SK-N-MC (cell line): ENCODE results near the gene PIK3R2.

Source experiments
- DNase-seq: peaks from one replicate; pipeline ENCODE4 v3.0.0-alpha.2; 2011; ENCODE audit warnings: low read depth, low spot score
- H3K27ac ChIP-seq: fragments of 200-600 bp; sonication (generic); 2 replicates; pipeline ENCODE4 v1.5.1; 2016; ENCODE audit warnings: mixed run types
- H3K36me3 ChIP-seq: fragments of 200-600 bp; sonication (generic); 2 replicates; pipeline ENCODE4 v1.6.1; 2017; ENCODE audit warnings: antibody characterized with exemption, low read length, mixed read lengths; ENCODE audit not compliant: insufficient read depth
- H3K4me3 ChIP-seq: fragments of 200-600 bp; sonication (generic); 2 replicates; pipeline ENCODE4 v1.5.1; 2016
- H3K9ac ChIP-seq: fragments of 200-600 bp; sonication (generic); 2 replicates; pipeline ENCODE4 v1.8.0; 2017; ENCODE audit warnings: mixed run types, mixed read lengths; ENCODE audit not compliant: insufficient read length
- H3K9me3 ChIP-seq: fragments of 200-600 bp; sonication (generic); 2 replicates; pipeline ENCODE4 v1.6.1; 2017; ENCODE audit warnings: low read depth, mild to moderate bottlenecking, antibody characterized with exemption, low read length, moderate library complexity, mixed read lengths
- EZH2 ChIP-seq: fragments of 200-600 bp; sonication (generic); IDR thresholded peaks from one replicate; pipeline ENCODE4 v1.6.1; 2017; ENCODE audit warnings: antibody characterized with exemption
- FOXP2 ChIP-seq: optimal IDR thresholded peaks from 2 replicates; pipeline ENCODE3; 2011; ENCODE audit warnings: mild to moderate bottlenecking, moderate library complexity; ENCODE audit not compliant: insufficient read depth; ENCODE audit errors: extremely low read length, control extremely low read depth
- POLR2AphosphoS5 ChIP-seq: IDR thresholded peaks from 2 replicates; pipeline ENCODE4 v1.6.1; 2012; ENCODE audit warnings: mild to moderate bottlenecking, low read depth, low read length, borderline replicate concordance

PIK3R2 gene

DNA sequence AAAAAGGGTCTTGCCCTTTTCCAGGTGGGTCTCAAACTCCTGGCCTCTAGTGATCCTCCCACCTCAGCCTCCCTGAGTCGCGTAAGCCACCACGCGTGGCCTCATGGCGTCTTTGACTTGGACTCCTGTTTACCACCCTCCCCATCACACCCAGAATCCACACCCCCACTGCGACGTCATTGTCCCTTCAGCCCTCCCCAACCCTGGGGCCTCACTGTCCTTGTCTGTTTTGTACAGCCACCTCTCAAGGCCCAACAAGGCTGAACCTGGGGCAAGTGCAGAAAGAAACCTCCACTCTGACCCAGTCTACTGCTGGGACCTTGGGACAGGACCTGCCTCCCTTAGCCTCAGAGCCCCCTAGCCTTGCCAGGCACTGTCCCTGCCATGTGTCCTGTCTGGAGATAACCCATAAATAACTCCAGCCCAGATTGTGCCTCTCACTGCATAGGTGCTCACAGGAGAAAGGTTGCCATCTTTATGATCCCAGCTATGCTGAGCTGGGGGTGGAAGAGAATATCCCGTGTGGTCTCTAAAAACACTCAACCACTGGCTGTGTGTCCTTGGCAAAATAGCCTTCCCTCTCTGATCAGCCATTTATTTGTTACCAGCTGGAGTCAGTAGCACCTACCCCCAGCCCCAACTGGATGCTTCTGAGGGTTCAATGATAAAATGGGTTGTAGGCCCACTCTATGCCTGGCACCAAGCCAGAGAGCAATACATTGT lies 18.8 kb downstream of the PIK3R2 start:
- TF ChIP-seq POLR2AphosphoS5 = no peak
- TF ChIP-seq FOXP2 = no peak
- TF ChIP-seq EZH2 = no peak
- DNase-seq = no peak
- no peak overlapping the region for H3K27ac ChIP-seq
- no peak overlapping the region for H3K9ac ChIP-seq
- peaks cover 4% of the 10 kb centered on the region; the same call in 1 of the 2 replicates for H3K36me3 ChIP-seq
- H3K4me3 ChIP-seq = no peak overlapping the region
- H3K9me3 ChIP-seq = no peaks in the 10 kb centered on the region

DNA sequence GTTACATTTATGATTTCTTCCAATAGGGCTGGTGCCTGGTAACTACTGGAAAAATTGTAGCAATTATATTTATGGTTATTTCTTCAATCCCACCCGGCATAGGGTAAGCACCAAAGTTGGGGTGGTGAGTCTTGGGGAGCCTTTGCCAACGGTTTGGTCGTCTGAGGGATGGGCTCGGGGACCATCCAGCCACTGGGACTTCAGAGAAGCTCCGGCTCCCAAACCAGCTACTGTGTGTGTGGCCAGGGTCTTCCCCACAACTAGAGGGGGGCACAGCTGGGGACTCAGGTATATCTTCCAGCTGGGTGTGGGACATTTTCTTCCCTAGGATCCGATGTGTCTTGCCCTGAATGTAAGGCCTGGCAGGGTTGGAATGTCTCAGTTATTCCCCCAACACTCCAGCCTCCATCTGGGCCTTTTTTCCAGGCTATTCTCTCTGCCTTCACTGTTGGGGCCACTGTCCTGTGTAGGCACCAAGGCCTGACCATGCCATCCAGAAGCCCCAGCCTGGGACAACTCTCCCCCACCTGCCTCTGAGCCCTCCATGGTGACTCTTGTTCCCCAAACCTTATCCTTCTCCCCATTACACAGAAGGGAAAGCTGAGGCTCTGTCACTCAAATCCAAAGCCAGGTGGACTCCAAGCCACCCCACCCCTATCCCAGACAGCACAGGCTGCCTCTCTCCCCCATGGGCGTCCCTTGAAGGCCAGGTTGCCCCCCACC lies 19.5 kb downstream of the PIK3R2 start:
- no peak overlapping the region for H3K27ac ChIP-seq

DNA sequence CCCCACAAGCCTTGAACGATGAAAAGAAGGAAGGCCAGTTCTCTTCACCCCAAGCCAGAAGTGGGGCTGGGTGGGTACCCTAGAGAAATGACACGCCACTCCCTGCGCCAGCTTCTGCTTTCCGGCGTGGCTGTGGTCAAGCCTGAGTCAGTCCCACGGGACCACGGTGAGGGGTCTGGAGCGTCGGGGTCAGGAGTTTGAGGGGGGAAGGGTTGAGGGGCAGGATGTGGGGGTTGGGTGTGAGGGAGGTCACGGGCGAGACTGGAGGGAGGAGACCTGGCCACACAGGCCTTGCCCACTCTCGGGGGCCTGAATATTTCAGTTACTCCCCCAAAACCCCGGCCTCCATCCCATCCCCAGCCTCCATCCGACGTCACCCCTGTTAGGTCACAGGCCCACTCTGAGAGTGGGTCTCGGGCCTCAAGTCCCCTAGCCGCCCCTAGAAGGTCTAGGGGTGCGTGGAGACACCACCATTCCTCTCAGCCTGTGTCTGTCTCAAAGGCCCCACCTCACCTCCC lies 20.1 kb downstream of the PIK3R2 start:
- Histone ChIP-seq H3K4me3 (peak overlapping the region; percentile 79), H3K9ac (no peak overlapping the region), H3K27ac (no peak overlapping the region), H3K9me3 (no peaks in the 10 kb centered on the region), H3K36me3 (peaks cover 4% of the 10 kb centered on the region; the same call in 1 of the 2 replicates)
- TF ChIP-seq EZH2 (no peak), FOXP2 (no peak), POLR2AphosphoS5 (no peak)
- DNase-seq = no peak

More for the DNA sequence above, 19.5 kb downstream of the PIK3R2 start:
- H3K9me3 ChIP-seq = no peaks in the 10 kb centered on the region
- no peak for DNase-seq
- H3K4me3 ChIP-seq = no peak overlapping the region
- H3K9ac ChIP-seq = no peak overlapping the region
- peaks cover 4% of the 10 kb centered on the region; the same call in 1 of the 2 replicates for H3K36me3 ChIP-seq
- TF ChIP-seq POLR2AphosphoS5 (no peak), FOXP2 (no peak), EZH2 (no peak)

DNA sequence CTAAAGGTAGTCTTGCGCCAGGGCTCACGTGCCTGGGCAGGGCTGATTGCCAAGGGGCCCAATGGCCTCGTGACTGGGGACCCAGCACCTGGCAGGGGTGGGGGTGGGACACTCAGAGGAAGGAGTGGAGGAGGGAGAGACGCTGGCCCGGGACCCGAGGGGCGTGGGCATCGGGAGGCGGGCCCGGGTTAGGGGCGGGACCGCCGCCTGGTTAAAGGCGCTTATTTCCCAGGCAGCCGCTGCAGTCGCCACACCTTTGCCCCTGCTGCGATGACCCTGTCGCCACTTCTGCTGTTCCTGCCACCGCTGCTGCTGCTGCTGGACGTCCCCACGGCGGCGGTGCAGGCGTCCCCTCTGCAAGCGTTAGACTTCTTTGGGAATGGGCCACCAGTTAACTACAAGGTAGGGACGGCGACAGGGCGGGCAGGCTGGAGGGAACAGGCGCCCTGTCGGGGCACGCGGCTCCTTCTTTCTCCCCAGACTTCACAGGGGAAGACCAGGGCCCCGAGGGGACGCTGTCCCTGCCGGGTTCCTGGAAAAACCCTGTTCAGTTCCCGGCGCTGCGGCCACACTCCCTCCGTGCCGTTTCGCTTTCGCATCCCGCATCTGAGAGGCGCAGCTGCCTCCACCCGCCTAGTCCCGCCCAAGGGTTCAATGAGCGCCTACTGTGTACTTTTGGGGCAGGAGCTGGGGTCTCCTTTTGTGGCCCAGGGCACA lies 20.8 kb downstream of the PIK3R2 start, which contains the start of gene IFI30:
IFI30 (plus strand) TSS at position 242 of the 717 bp plus-strand sequence; CDS start at position 271, 29 bp downstream.
- no peak for DNase-seq
- peak within 1 kb of the TSS; percentile 79 for H3K4me3 ChIP-seq
- no peaks in the 10 kb centered on the region for H3K9me3 ChIP-seq
- H3K9ac ChIP-seq = peak within 1 kb of the TSS; percentile 37
- no peak within 1 kb of the TSS for H3K27ac ChIP-seq
- TF ChIP-seq EZH2 (no peak), FOXP2 (no peak), POLR2AphosphoS5 (no peak)
- peaks cover 4% of the 10 kb centered on the region; the same call in 1 of the 2 replicates for H3K36me3 ChIP-seq

DNA sequence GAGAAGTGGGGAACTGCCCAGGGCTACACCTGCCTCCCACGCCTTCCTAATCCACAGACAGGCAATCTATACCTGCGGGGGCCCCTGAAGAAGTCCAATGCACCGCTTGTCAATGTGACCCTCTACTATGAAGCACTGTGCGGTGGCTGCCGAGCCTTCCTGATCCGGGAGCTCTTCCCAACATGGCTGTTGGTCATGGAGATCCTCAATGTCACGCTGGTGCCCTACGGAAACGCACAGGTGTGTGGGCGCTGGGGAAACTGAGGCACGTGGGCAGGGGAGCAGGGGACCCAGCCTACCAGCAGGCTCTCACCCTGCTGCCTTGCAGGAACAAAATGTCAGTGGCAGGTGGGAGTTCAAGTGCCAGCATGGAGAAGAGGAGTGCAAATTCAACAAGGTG lies 22.0 kb downstream of the PIK3R2 start:
- H3K9ac ChIP-seq = no peak overlapping the region
- no peaks in the 10 kb centered on the region for H3K9me3 ChIP-seq
- no peak overlapping the region for H3K4me3 ChIP-seq
- TF ChIP-seq POLR2AphosphoS5 (no peak), FOXP2 (no peak), EZH2 (no peak)
- H3K36me3 ChIP-seq = no peaks in the 10 kb centered on the region
- H3K27ac ChIP-seq = no peak overlapping the region
- DNase-seq = no peak

DNA sequence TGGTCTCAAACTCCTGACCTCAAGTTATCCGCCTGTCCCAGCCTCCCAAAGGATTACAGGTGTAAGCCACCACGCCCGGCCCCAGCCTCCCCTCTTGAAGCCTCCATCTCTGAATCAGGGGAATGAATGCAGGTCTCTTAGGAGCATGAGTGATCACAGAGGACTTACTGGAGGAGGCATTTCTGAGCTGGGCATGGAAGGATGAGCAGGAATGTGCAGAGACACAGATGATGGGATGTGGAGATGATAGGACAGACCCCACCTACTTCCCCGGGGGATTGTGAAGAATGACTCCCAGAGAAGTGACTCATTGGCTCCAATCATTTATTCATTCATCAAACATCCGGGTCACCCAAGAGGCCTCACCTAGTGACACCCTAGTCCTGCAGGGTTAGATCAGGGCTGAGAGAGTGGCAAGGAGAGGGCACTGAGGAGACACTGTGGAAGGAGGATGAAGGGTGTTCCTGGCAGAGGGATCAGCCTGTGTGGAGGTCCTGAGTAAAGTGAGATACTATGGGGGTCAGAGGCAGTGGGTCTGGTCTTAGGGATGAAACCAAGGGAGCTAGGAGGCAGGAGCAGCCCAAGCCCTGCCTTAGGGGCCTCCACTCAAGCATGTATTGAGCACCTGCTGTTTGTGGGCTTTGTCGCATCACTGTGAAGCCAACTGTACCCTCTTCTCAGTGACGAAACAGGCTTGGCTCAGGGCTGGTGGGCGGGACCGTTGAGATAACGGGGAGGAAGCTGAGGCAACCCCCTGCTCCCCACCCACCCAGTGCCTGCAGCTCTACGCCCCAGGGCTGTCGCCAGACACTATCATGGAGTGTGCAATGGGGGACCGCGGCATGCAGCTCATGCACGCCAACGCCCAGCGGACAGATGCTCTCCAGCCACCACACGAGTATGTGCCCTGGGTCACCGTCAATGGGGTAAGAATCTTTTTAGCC lies 23.7 kb downstream of the PIK3R2 start:
- no peak for DNase-seq
- TF ChIP-seq EZH2 (no peak), POLR2AphosphoS5 (no peak), FOXP2 (no peak)
- H3K27ac ChIP-seq = no peak overlapping the region
- H3K9me3 ChIP-seq = no peaks in the 10 kb centered on the region
- no peak overlapping the region for H3K4me3 ChIP-seq
- no peaks in the 10 kb centered on the region for H3K36me3 ChIP-seq
- H3K9ac ChIP-seq = no peak overlapping the region

DNA sequence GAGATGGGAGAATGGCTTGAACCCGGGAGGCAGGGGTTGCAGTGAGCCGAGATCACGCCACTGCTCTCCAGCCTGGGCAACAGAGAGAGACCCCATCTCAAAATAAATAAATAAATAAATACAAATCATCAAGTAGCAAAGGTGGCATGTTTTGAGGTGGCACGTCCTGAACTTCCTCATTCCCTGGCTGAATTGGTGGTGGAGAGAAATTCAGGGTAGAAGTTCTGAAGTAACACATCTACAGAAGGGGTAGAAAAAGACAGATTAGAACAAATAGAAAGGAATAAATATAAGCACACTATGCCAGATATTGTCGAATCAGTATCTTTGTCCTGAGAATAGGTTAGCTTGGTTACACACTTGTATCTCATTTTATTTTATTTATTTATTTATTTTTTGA lies 27.0 kb downstream of the PIK3R2 start:
- H3K9ac ChIP-seq = no peak overlapping the region
- no peak for DNase-seq
- no peak for TF ChIP-seq POLR2AphosphoS5
- TF ChIP-seq FOXP2 = no peak
- no peak for TF ChIP-seq EZH2
- H3K36me3 ChIP-seq = no peaks in the 10 kb centered on the region
- no peaks in the 10 kb centered on the region for H3K9me3 ChIP-seq
- no peak overlapping the region for H3K4me3 ChIP-seq
- no peak overlapping the region for H3K27ac ChIP-seq

DNA sequence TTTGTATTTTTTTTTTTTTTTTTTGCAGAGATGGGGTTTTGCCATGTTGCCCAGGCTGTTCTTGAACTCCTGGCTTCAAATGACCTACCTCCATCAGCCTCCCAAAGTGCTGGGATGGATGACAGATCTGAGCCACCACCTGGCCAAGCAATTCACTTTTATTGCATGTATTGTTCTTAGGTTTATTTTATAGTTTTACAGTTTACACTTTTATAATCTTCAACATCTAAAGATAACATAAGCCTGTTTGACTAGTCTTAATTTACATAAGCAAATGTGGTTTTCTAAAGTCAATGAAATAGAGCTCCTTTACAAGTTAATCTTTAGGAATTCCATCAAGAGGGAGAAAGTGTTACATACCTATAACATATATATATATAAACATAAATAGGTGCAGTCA lies 30.6 kb downstream of the PIK3R2 start:
- no peak overlapping the region for H3K9ac ChIP-seq
- no peaks in the 10 kb centered on the region for H3K36me3 ChIP-seq
- no peak overlapping the region for H3K4me3 ChIP-seq
- TF ChIP-seq FOXP2 = no peak
- TF ChIP-seq POLR2AphosphoS5 = no peak
- no peak for TF ChIP-seq EZH2
- H3K27ac ChIP-seq = no peak overlapping the region
- no peak for DNase-seq
- no peaks in the 10 kb centered on the region for H3K9me3 ChIP-seq
